ENCODE data around the gene SMLR1. TPM values are rescaled to one million over a fixed set of nuclear protein-coding genes. Genes with fewer than 3 reads are reported as not detected.
A peak's percentile ranks its signal among the peaks of the same experiment; 100 is the strongest.

Gene SMLR1
- total RNA-seq, 1 experiment from 2014 or later = not detected

GRCh38 chr6:130831607-130832006 is 4.4 kb downstream of the SMLR1 start:
- H3K4me1 ChIP-seq (ENCODE audit: insufficient read depth, low read length, poor library complexity, severe bottlenecking) = no peaks in the 10 kb centered on the region
- no TSS peak for BruUV-seq (replicated peaks)
- intact Hi-C loops (cut with micrococcal nuclease; ENCODE audit: unreplicated experiment) = no loop called here
- H3K27me3 ChIP-seq (replicated peaks; ENCODE audit: insufficient read depth, low read depth, low read length, poor library complexity) = no peaks in the 10 kb centered on the region
- ChIA-PET POLR2A (ENCODE audit: low non-redundant PET) (no interaction called here), CTCF (no interaction called here)
- H3K9me3 ChIP-seq (ENCODE audit: low read depth, low read length, poor library complexity, severe bottlenecking) = no peaks in the 10 kb centered on the region
- no peaks in the 10 kb centered on the region for H3K36me3 ChIP-seq (ENCODE audit: insufficient read depth, low read length, poor library complexity, severe bottlenecking)
- peak; percentile 8 for DNase-seq (ENCODE audit: low spot score)
- H3K4me3 ChIP-seq (ENCODE audit: low read depth, low read length, poor library complexity, severe bottlenecking) = no peak overlapping the region
- no peak overlapping the region for H3K27ac ChIP-seq (ENCODE audit: low read depth, low read length, poor library complexity, severe bottlenecking)
- TF ChIP-seq CTCF (conservative IDR thresholded peaks at IDR 0.05; ENCODE audit: low read depth, low read length) (no peak), EZH2 (IDR thresholded peaks at IDR 0.05; ENCODE audit: borderline replicate concordance, low read depth, low read length, poor library complexity, severe bottlenecking) (no peak)

- ChIA-PET CTCF (no interaction called here), POLR2A (ENCODE audit: low non-redundant PET) (interaction anchor here (0.5 kb wide), 1 partner anchor 824 kb away, joined by 11 read pairs; no protein-coding TSS in a partner anchor)
- intact Hi-C loops (cut with micrococcal nuclease; ENCODE audit: unreplicated experiment) = no loop called here
- H3K4me3 ChIP-seq (ENCODE audit: low read depth, low read length, poor library complexity, severe bottlenecking) = no peak overlapping the region
- no peaks in the 10 kb centered on the region for H3K4me1 ChIP-seq (ENCODE audit: insufficient read depth, low read length, poor library complexity, severe bottlenecking)
- BruUV-seq (replicated peaks) = no TSS peak
- no peaks in the 10 kb centered on the region for H3K27me3 ChIP-seq (replicated peaks; ENCODE audit: insufficient read depth, low read depth, low read length, poor library complexity)
- DNase-seq (ENCODE audit: low spot score) = no peak
- peaks cover under 1% of the 10 kb centered on the region for H3K36me3 ChIP-seq (ENCODE audit: insufficient read depth, low read length, poor library complexity, severe bottlenecking)
- no peaks in the 10 kb centered on the region for H3K9me3 ChIP-seq (ENCODE audit: low read depth, low read length, poor library complexity, severe bottlenecking)
- TF ChIP-seq EZH2 (IDR thresholded peaks at IDR 0.05; ENCODE audit: borderline replicate concordance, low read depth, low read length, poor library complexity, severe bottlenecking) (no peak), CTCF (conservative IDR thresholded peaks at IDR 0.05; ENCODE audit: low read depth, low read length) (no peak)
- no peak overlapping the region for H3K27ac ChIP-seq (ENCODE audit: low read depth, low read length, poor library complexity, severe bottlenecking)
Observed at GRCh38 chr6:130833569-130833968, 6.4 kb downstream of the SMLR1 start.

- Histone ChIP-seq H3K4me1 (ENCODE audit: insufficient read depth, low read length, poor library complexity, severe bottlenecking) (no peaks in the 10 kb centered on the region), H3K27me3 (replicated peaks; ENCODE audit: insufficient read depth, low read depth, low read length, poor library complexity) (no peaks in the 10 kb centered on the region), H3K9me3 (ENCODE audit: low read depth, low read length, poor library complexity, severe bottlenecking) (no peaks in the 10 kb centered on the region), H3K27ac (ENCODE audit: low read depth, low read length, poor library complexity, severe bottlenecking) (no peak overlapping the region), H3K36me3 (ENCODE audit: insufficient read depth, low read length, poor library complexity, severe bottlenecking) (peaks cover 8% of the 10 kb centered on the region), H3K4me3 (ENCODE audit: low read depth, low read length, poor library complexity, severe bottlenecking) (no peak overlapping the region)
- ChIA-PET POLR2A (ENCODE audit: low non-redundant PET) (no interaction called here), CTCF (no interaction called here)
- intact Hi-C loops (cut with micrococcal nuclease; ENCODE audit: unreplicated experiment) = no loop called here
- no TSS peak for BruUV-seq (replicated peaks)
- DNase-seq (ENCODE audit: low spot score) = no peak
- no peak for TF ChIP-seq EZH2 (IDR thresholded peaks at IDR 0.05; ENCODE audit: borderline replicate concordance, low read depth, low read length, poor library complexity, severe bottlenecking)
- no peak for TF ChIP-seq CTCF (conservative IDR thresholded peaks at IDR 0.05; ENCODE audit: low read depth, low read length)
Observed at GRCh38 chr6:130834482-130835251, 7.5 kb downstream of the SMLR1 start.
